Erythroblast (primary cell): ENCODE results near the gene TPK1.

Experiments used
- GATA1 ChIP-seq: IDR thresholded peaks from 2 replicates; pipeline ENCODE4 v1.6.1; 2011; ENCODE audit warnings: low read depth, mild to moderate bottlenecking, control low read depth, low read length, moderate library complexity
- POLR2A ChIP-seq: IDR thresholded peaks from 2 replicates; pipeline ENCODE4 v1.6.1; 2011; ENCODE audit warnings: mild to moderate bottlenecking, low read length

- TF ChIP-seq POLR2A (no peak), GATA1 (no peak)
Observed at GRCh38 chr7:144863320-144863647, 27.4 kb upstream of the TPK1 start.
